HG03025 (cell line): ENCODE data around the gene GABBR1.

Experiments used
- ATAC-seq: cut with Tn5 transposase; IDR thresholded peaks from one replicate; pipeline ENCODE4 v1.9.1; 2021; ENCODE audit warnings: mild to moderate bottlenecking, moderate library complexity; ENCODE audit not compliant: unreplicated experiment, low FRiP score

The GABBR1 gene

GRCh38 chr6:29625337-29625930 lies 7.5 kb downstream of the GABBR1 start:
- ATAC-seq = no peak

- no peak for ATAC-seq
These were observed 8.4 kb downstream of the GABBR1 start for GRCh38 chr6:29624520-29624961.

GRCh38 chr6:29620630-29621029 lies 12.4 kb downstream of the GABBR1 start:
- ATAC-seq = no peak

- no peak for ATAC-seq
These were observed 13.3 kb downstream of the GABBR1 start for GRCh38 chr6:29619578-29620160.

GRCh38 chr6:29617782-29618554 lies 15.0 kb downstream of the GABBR1 start:
- no peak for ATAC-seq

- no peak for ATAC-seq
These were observed 21.6 kb downstream of the GABBR1 start for GRCh38 chr6:29611426-29611825.

- ATAC-seq = no peak
These were observed 22.4 kb downstream of the GABBR1 start for GRCh38 chr6:29610540-29610939.

- no peak for ATAC-seq
These were observed 24.9 kb downstream of the GABBR1 start for GRCh38 chr6:29608131-29608530.

GRCh38 chr6:29603930-29604329 lies 29.1 kb downstream of the GABBR1 start:
- no peak for ATAC-seq

- ATAC-seq = no peak
These were observed 29.5 kb downstream of the GABBR1 start for GRCh38 chr6:29603456-29603855.

- no peak for ATAC-seq
These were observed 30.2 kb downstream of the GABBR1 start for GRCh38 chr6:29602564-29603361.

GRCh38 chr6:29598172-29598747 lies 34.7 kb downstream of the GABBR1 start:
- ATAC-seq = no peak

- ATAC-seq = no peak
These were observed 35.8 kb downstream of the GABBR1 start for GRCh38 chr6:29597184-29597583.

- ATAC-seq = no peak
These were observed 36.5 kb downstream of the GABBR1 start for GRCh38 chr6:29596381-29596900.

GRCh38 chr6:29593199-29593855 lies 39.7 kb downstream of the GABBR1 start:
- no peak for ATAC-seq

- ATAC-seq = no peak
These were observed 41.3 kb downstream of the GABBR1 start for GRCh38 chr6:29591677-29592076.

GRCh38 chr6:29590218-29590808 lies 42.7 kb downstream of the GABBR1 start:
- ATAC-seq = no peak

GRCh38 chr6:29589423-29590048 lies 43.4 kb downstream of the GABBR1 start:
- no peak for ATAC-seq

- no peak for ATAC-seq
These were observed 48.2 kb downstream of the GABBR1 start, which contains the start of gene OR2H2 for GRCh38 chr6:29584821-29585220. OR2H2 (plus strand) TSS chr6:29585121; CDS start chr6:29587945, 2,824 bp downstream.
